T47D (cell line): ENCODE measurements around the gene OPHN1.

Source experiments
- DNase-seq, 2 experiments: peaks; one replicate each; pipeline versions ENCODE4 v3.0.0 to v3.0.0-alpha.2; 2011 to 2012; ENCODE audit warnings: low read depth in 1 of 2, low spot score in 1 of 2
- JUND ChIP-seq: IDR thresholded peaks from 2 replicates; pipeline ENCODE4 v1.6.1; 2012; ENCODE audit warnings: low read depth
- in situ Hi-C: cut with HindIII; loops from 2 replicates; pipeline ENCODE4 v1.10.0; 2016; ENCODE audit warnings: low sequenced_read_pairs, low pct_unique_long_range_greater_than_20kb

The OPHN1 gene

DNA sequence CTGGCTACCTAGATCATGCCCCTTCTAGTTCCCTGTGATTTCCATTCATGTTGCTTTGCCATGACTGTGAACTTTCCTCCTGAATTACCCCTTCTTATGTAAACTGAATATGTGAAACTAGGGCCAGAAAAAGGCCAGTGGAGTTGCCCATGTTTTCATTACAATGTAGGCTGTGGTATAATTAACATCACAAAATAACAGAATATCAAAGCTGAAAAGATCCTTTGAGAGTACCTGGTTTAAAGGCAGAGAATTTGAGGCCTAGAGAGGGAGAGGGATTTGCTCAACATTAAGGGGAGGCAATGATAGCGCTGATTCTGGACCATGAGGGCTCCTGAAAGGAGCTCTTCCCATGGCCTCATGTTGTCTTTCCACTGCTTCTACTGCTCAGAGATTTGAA lies 392.2 kb downstream of the OPHN1 start:
- no peak for TF ChIP-seq JUND
- in situ Hi-C loops = no loop called here
- no peak for DNase-seq

DNA sequence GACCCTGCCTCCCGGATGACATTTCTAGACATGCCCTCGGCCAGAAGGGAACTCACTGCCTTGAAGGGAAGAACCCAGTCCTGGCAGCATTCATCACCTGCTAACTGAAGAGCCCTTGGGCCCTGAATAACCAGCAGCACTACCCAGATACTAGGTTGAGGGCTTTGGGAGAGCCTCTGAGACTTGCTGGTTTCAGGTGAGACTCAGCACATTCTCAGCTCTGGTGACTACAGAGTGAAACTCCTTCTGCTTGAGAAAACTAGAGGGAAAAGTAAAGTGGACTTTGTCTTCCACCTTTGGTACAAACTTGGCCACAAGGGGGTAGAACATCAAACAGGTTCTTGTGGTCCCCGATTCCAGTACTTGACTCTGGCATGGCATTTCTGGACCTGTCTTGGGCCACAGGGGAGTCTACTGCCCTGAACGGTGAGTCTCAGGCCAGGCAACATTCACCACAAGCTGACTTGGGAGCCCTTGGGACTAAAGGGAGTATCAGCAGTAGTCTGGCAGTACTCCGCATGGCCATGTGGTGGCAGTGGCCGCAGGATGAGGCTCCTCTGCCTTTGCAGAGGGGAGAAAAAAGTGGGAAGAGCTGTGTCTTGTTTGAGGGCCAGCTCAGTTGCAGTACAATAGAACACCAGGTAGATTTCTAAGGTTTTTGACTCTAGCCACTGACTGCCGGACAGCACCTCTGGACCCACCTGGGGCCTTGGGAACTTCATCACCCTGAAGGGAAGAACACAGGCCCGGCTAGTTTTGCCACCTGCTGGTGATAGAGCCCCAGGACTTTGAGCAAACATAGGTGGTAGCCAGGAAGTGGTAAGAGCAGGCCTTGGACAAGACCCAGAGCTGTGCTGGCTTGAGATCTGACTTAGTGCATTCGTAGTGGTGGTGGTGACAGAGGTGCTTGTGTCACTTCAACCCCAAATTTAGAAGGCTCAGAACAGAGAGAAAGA lies 414.8 kb downstream of the OPHN1 start:
- DNase-seq = peak in 1 of 2 experiments; percentile 57
- in situ Hi-C loops = no loop called here
- no peak for TF ChIP-seq JUND

DNA sequence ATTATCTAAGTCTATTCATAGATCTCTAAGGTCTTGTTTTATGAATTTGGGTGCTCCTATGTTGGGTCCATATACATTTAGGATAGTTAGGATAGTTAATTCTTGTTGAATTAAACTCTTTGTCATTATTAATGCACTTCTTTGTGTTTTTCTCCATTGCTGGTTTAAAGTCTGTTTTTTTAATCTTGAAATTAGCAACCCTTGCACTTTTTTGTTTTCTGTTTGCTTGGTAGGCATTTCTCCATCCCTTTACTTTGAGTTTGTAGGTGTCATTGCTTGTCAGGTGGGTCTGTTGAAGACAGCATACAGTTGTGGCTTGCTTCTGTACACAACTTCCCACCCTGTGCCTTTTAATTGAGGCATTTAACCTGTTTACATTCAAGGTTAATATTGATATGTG lies 434.8 kb downstream of the OPHN1 start:
- in situ Hi-C loops = no loop called here
- TF ChIP-seq JUND = no peak
- no peak for DNase-seq
